GM19455 (cell line): ENCODE data around the gene METAP1.
"Not testable (repeated sequence)": the region's sequence is repeated elsewhere in the genome, so short reads cannot be mapped to it uniquely, and the experiment has no call there.

Experiments
- ATAC-seq: cut with Tn5 transposase; IDR thresholded peaks from one replicate; pipeline ENCODE4 v1.9.1; 2021; ENCODE audit not compliant: unreplicated experiment

The METAP1 gene

DNA sequence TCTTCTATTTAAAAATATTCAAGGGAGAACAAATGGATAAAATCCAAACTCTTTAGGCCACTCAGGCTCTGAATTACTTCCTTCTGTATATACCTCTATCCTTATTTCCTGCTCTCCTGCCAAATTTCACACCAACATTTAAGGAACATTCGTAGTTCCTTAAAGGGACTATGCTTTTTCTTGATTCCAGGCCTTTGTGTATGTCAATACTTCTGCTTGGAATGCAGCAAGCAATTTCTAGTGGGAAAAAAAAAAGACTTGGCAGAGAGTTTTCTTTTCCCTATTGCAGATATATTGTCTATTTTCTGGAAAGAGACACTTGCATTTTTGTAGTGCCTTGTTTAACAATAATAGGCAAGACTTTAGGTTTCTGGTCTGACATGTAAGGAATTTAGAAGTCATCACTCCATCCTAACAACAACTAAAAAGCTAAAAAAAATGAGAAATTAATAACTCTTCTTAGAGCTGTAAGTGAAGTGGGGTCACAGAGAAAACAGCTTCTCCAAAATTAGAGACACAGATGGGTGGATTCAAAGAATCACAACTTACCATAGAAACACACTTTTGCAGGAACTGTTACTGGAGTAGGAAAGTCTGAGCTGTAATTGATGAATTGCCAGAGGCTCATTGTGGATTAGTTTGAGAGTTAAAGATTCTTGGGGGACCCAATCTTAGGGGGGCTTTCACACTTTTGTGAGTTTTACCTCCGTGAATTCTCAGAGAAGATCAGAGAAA is 95.1 kb downstream of the METAP1 start:
- no peak for ATAC-seq

DNA sequence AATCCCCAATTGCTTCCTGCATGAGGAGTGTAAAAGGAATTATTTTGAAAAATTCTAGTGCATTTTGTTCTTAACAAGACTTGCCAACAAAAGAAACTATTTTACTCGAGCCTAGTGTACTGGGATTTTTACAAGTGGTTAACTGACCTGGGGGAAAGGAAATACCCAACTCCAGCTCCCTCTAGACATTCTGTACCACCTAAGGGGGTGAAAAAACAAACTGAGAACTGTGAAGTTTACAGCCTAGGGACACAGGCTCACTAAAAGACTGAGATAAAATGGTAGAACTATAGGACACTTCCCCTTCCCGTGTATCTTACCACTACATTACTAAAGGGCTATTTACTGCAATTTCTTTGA is 95.7 kb downstream of the METAP1 start:
- ATAC-seq, result no peak

GRCh38 chr4:99091841-99092240 is 96.3 kb downstream of the METAP1 start:
- not testable (repeated sequence) for ATAC-seq

DNA sequence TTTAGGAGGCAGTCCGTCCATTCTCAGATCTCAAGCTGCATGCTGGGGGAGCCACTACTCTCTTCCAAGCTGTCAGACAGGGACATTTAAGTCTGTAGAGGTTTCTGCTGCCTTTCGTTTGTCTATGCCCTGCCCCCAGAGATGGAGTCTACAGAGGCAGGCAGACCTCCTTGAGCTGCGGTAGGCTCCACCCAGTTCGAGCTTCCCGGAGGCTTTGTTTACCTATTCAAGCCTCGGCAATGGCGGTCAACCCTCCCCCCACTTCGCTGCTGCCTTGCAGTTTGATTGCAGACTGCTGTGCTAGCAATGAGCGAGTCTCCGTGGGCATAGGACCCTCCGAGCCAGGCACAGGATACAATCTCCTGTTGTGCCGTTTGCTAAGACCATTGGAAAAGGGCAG is 103.8 kb downstream of the METAP1 start:
- ATAC-seq, result no peak

DNA sequence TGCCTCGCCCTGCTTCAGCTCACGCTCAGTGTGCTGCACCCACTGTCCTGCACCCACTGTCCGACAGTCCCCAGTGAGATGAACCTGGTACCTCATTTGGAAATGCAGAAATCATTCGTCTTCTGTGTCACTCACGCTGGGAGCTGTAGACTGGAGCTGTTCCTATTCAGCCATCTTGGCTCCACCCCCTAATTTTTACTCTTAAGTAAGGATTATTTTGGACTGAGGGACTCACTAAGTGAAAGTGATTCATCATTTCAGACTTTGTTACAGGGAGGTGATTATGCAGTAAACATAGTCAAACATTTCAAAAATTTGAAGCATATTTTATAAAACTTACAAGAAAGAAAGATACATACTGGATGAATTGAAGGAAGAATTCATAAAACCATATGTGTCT is 104.3 kb downstream of the METAP1 start:
- ATAC-seq, result not testable (repeated sequence)

DNA sequence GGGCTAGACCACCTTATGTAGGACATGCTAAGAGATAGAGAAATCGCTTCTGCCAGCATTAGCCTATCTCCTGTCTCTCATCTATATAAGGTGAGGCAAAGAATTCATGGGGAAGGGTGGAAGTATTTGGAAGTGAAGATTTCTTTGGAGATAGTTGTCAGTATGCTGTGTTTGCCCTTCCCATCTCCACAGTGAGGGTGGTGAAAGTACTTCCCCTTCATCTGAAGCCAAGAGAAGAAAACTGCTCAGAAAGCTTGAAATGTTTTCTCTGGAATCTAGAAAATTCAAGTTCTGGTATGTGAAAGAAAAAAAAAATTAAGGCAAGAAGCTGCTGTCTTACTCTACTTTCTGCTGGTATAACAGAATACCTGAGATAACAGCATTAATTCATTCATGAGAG is 105.4 kb downstream of the METAP1 start:
- ATAC-seq, result no peak

- no peak for ATAC-seq
Observed at GRCh38 chr4:99102634-99103033, 107.1 kb downstream of the METAP1 start.

GRCh38 chr4:99103166-99103565 is 107.6 kb downstream of the METAP1 start:
- no peak for ATAC-seq

DNA sequence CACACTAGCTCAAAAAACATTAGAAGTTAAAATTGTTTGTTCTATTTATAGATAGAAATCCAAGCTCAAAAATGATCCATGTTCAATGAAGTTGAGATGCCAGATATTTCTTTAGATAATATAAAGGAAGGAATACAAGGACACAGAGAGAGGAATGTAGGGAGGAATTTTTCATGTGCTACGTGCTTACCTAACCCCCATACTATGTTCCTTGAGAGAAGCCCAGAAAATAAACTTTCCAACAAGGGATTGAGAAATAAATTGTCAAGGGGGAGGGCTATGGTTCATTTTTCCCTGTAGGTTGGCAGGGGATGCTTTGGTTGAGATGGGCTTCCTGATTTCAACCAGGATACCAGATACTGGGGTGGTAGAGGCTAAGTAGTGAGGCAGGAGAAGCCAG is 108.6 kb downstream of the METAP1 start:
- ATAC-seq, result no peak

DNA sequence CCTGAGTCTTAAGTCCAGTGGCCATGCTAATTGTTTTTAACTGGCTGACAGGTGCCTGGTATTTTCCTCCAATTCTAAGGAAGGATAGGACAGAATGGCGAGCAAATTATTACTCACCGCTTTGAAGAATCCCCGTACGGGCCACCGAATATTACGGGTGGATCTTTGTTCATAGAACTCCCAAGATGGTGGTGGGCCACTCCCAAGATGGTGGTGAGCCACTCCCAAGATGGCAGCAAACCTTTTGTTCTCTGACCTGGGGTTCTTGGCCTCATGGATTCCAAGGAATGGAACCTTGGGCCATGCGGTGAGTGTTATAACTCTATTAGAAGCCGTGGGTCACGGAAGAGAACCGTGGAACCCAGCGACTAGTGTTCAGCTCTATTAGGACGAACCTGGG is 113.8 kb downstream of the METAP1 start:
- ATAC-seq, result not testable (repeated sequence)
